MM.1S (cell line): Measurements from ENCODE around the gene HES2.

Source experiments
- CTCF ChIP-seq: fragments of 300-600 bp; sonication (generic); IDR thresholded peaks from 2 replicates; pipeline ENCODE4 v1.5.1; 2016; ENCODE audit warnings: antibody characterized with exemption, low read length, mixed read lengths
- EZH2 ChIP-seq: fragments of 300-600 bp; sonication (generic); optimal IDR thresholded peaks from 2 replicates; pipeline ENCODE3; 2017; ENCODE audit warnings: low read depth, mild to moderate bottlenecking, antibody characterized with exemption, low read length, mixed read lengths
- EZH2phosphoT487 ChIP-seq: fragments of 300-600 bp; sonication (generic); IDR thresholded peaks from 2 replicates; pipeline ENCODE4 v1.6.1; 2018; ENCODE audit warnings: antibody characterized with exemption, low read length

- TF ChIP-seq EZH2 (no peak), CTCF (no peak), EZH2phosphoT487 (no peak)
These were observed 33.3 kb downstream of the HES2 start for GRCh38 chr1:6386371-6386949.
